HepG2 (cell line): ENCODE results near the gene LAPTM4A. TPM values are rescaled to one million over a fixed set of nuclear protein-coding genes. Genes with fewer than 3 reads are reported as not detected.

Source experiments
- BRCA1 ChIP-seq: sonication (generic); formaldehyde crosslinking; IDR thresholded peaks from 2 replicates; pipeline ENCODE4 v1.4.0; 2020; ENCODE audit warnings: missing genetic modification reagents
- CCAR2 ChIP-seq: fragments of 200-400 bp; formaldehyde crosslinking; optimal IDR thresholded peaks from 2 replicates; pipeline ENCODE3; 2018; ENCODE audit warnings: low read depth, mild to moderate bottlenecking, low read length, moderate library complexity
- ERF ChIP-seq: IDR thresholded peaks from 2 replicates; pipeline ENCODE4 v1.6.1; 2018; ENCODE audit warnings: missing biosample characterization, missing genetic modification reagents
- ETV5 ChIP-seq: IDR thresholded peaks from 2 replicates; pipeline ENCODE4 v1.6.1; 2018; ENCODE audit warnings: missing biosample characterization, missing genetic modification reagents, inconsistent platforms, borderline replicate concordance
- HHEX ChIP-seq: IDR thresholded peaks from 2 replicates; pipeline ENCODE4 v1.6.1; 2016; ENCODE audit warnings: control low read depth
- IRF1 ChIP-seq: sonication (generic); formaldehyde crosslinking; IDR thresholded peaks from 2 replicates; pipeline ENCODE4 v1.4.0; 2020; ENCODE audit warnings: low read depth, mild to moderate bottlenecking, missing genetic modification reagents
- ISL2 ChIP-seq: sonication (generic); formaldehyde crosslinking; IDR thresholded peaks from 2 replicates; pipeline ENCODE4 v1.5.0; 2020; ENCODE audit warnings: missing genetic modification reagents
- KIAA2018 ChIP-seq: sonication (generic); formaldehyde crosslinking; IDR thresholded peaks from 2 replicates; pipeline ENCODE4 v1.5.0; 2020; ENCODE audit warnings: mild to moderate bottlenecking, missing genetic modification reagents, borderline replicate concordance
- KLF11 ChIP-seq: IDR thresholded peaks from 2 replicates; pipeline ENCODE4 v1.6.1; 2016; ENCODE audit warnings: missing compliant biosample characterization
- NR2F6 ChIP-seq, 2 experiments: IDR thresholded peaks; 2 replicates each; pipeline ENCODE4 v1.6.1; 2016; ENCODE audit warnings: antibody characterized with exemption in 1 of 2, mild to moderate bottlenecking in 1 of 2
- SATB2 ChIP-seq: sonication (generic); formaldehyde crosslinking; IDR thresholded peaks from 2 replicates; pipeline ENCODE4 v1.5.0; 2020; ENCODE audit warnings: missing genetic modification reagents
- SMARCE1 ChIP-seq: fragments of 450-650 bp; IDR thresholded peaks from 2 replicates; pipeline ENCODE4 v1.6.1; 2017; ENCODE audit warnings: borderline replicate concordance
- SOX5 ChIP-seq: IDR thresholded peaks from 2 replicates; pipeline ENCODE4 v1.6.1; 2016; ENCODE audit warnings: borderline replicate concordance
- STAT6 ChIP-seq: sonication (generic); formaldehyde crosslinking; IDR thresholded peaks from 2 replicates; pipeline ENCODE4 v1.4.0; 2020; ENCODE audit warnings: missing genetic modification reagents, mild to moderate bottlenecking, borderline replicate concordance
- polyA plus RNA-seq, 8 experiments: library from polyadenylated mRNA; depleted of rRNA in 3 of 8; stranded (reverse) in 7 of 8; unstranded in 1 of 8; fragments of >200 nt; fragmentation: Illumina TruSeq in 4 of 8; extraction: Trizol in 4 of 8; gene quantifications; 2 replicates each; pipeline versions ENCODE4 v1.2.1 to v1.2.3, GENCODE V29; 2011 to 2016; ENCODE audit warnings: low read depth in 4 of 8, missing spikeins in 1 of 8, mixed read lengths in 1 of 8; ENCODE audit not compliant: insufficient read depth in 1 of 8
- total RNA-seq, 5 experiments: library from RNA; depleted of rRNA; stranded (reverse); fragments of >200 nt; fragmentation: Illumina TruSeq; extraction: Trizol; gene quantifications; 2 replicates each; pipeline ENCODE4 v1.2.3, GENCODE V29; 2016; ENCODE audit warnings: low read depth in 1 of 5

LAPTM4A gene
- total and polyA plus RNA-seq, 2 of the 13 experiments (the other 11 are each of a cell fraction or from before 2014, with no cell fraction given) = 116 to 558 TPM

GRCh38 chr2:20093263-20094141, 42.1 kb upstream of the LAPTM4A start (continued):
- TF ChIP-seq STAT6 (CRISPR knock-in tag) (peak; percentile 94), ERF (CRISPR knock-in tag) (peak; percentile 94), SMARCE1 (no peak), BRCA1 (CRISPR knock-in tag) (no peak), SATB2 (no peak), SOX5 (CRISPR knock-in tag) (peak; percentile 91), IRF1 (CRISPR knock-in tag) (no peak), ISL2 (CRISPR knock-in tag) (peak; percentile 82), KLF11 (CRISPR knock-in tag) (0 out of 2 replicates have a peak, but pooled peaks have one; percentile 36), NR2F6 (IDR thresholded peaks at IDR 0.05) (peak; percentile 84), NR2F6 (CRISPR knock-in tag; IDR thresholded peaks at IDR 0.05) (peak; percentile 85), ETV5 (CRISPR knock-in tag) (peak; percentile 45; the same call in 1 of the 2 replicates), KIAA2018 (no peak), HHEX (no peak), CCAR2 (peak; percentile 59)
